IMR-90 (cell line): ENCODE results near the gene IFIT1. TPM values are rescaled to one million over a fixed set of nuclear protein-coding genes. Genes with fewer than 3 reads are reported as not detected.

Source experiments
- ATAC-seq: fragments of 200-7000 bp; cut with Tn5 transposase; 2 replicates; pipeline ENCODE4 v1.9.1; 2020; ENCODE audit warnings: low read depth, mild to moderate bottlenecking, moderate library complexity
- BruUV-seq: library from RNA; stranded (reverse); fragments of 400-500 nt; replicated peaks from 2 replicates; lab custom pipeline; 2021; lab: Mats Ljungman, UMichigan
- CTCF ChIA-PET: fragments of 300-600 bp; formaldehyde crosslinking; extraction: SDS; loops from one replicate; lab custom pipeline; 2021; ENCODE audit warnings: antibody characterized with exemption; lab: Yijun Ruan, JAX
- POLR2A ChIA-PET: fragments of 300-600 bp; sonication (Branson Sonifier 250); formaldehyde crosslinking; loops from one replicate; lab custom pipeline; 2022; ENCODE audit warnings: antibody characterized with exemption; ENCODE audit not compliant: unreplicated experiment; lab: Charles Lee
- DNase-seq: peaks from one replicate; pipeline ENCODE4 v3.0.0; 2013
- H2AFZ ChIP-seq: replicated peaks from 2 replicates; pipeline ENCODE3; 2013; ENCODE audit warnings: low read length, mild to moderate bottlenecking; ENCODE audit not compliant: poor library complexity
- H2AK5ac ChIP-seq: 2 replicates; pipeline ENCODE4 v1.6.1; 2013; ENCODE audit warnings: low read depth, low read length, inconsistent platforms
- H2AK9ac ChIP-seq: replicated peaks from 2 replicates; pipeline ENCODE3; 2013; ENCODE audit warnings: mild to moderate bottlenecking, low read depth, low read length, moderate library complexity; ENCODE audit not compliant: poor library complexity
- H2BK120ac ChIP-seq: 2 replicates; pipeline ENCODE4 v1.6.1; 2013; ENCODE audit warnings: low read depth, low read length, inconsistent platforms
- H2BK15ac ChIP-seq: 3 replicates; pipeline ENCODE4 v1.6.1; 2013; ENCODE audit warnings: low read depth, low read length, inconsistent platforms
- H2BK20ac ChIP-seq: 2 replicates; pipeline ENCODE4 v1.6.1; 2013; ENCODE audit warnings: low read depth, mild to moderate bottlenecking, inconsistent platforms, low read length, moderate library complexity
- H2BK5ac ChIP-seq: 2 replicates; pipeline ENCODE4 v1.6.1; 2013; ENCODE audit warnings: mild to moderate bottlenecking, low read depth, low read length, inconsistent platforms; ENCODE audit not compliant: poor library complexity, severe bottlenecking
- H3K14ac ChIP-seq: replicated peaks from 2 replicates; pipeline ENCODE4 v1.6.1; 2013; ENCODE audit warnings: low read depth, low read length, inconsistent platforms
- H3K18ac ChIP-seq: 2 replicates; pipeline ENCODE4 v1.6.1; 2013; ENCODE audit warnings: low read depth, low read length, control low read depth
- H3K23ac ChIP-seq: 2 replicates; pipeline ENCODE4 v1.6.1; 2013; ENCODE audit warnings: low read depth, low read length, inconsistent platforms
- H3K27ac ChIP-seq: 2 replicates; pipeline ENCODE4 v1.5.1; 2013; ENCODE audit warnings: mild to moderate bottlenecking, control low read depth, low read length; ENCODE audit not compliant: insufficient read depth
- H3K27me3 ChIP-seq: 2 replicates; pipeline ENCODE4 v1.6.1; 2013; ENCODE audit warnings: low read length; ENCODE audit not compliant: control insufficient read depth, insufficient read depth
- H3K36me3 ChIP-seq: 2 replicates; pipeline ENCODE4 v1.6.1; 2013; ENCODE audit warnings: low read length, mixed read lengths; ENCODE audit not compliant: control insufficient read depth, insufficient read depth
- H3K4ac ChIP-seq: 2 replicates; pipeline ENCODE4 v1.6.1; 2013; ENCODE audit warnings: low read depth, low read length, inconsistent platforms
- H3K4me1 ChIP-seq: 2 replicates; pipeline ENCODE4 v1.6.1; 2013; ENCODE audit warnings: low read length, mixed read lengths; ENCODE audit not compliant: control insufficient read depth, insufficient read depth
- H3K4me2 ChIP-seq: 2 replicates; pipeline ENCODE4 v1.6.1; 2013; ENCODE audit warnings: low read depth, mild to moderate bottlenecking, control low read depth, low read length, moderate library complexity
- H3K4me3 ChIP-seq: 2 replicates; pipeline ENCODE4 v1.5.1; 2013; ENCODE audit warnings: low read depth, mild to moderate bottlenecking, control low read depth, low read length, moderate library complexity; ENCODE audit not compliant: insufficient read depth
- H3K56ac ChIP-seq: 2 replicates; pipeline ENCODE4 v1.6.1; 2013; ENCODE audit warnings: low read length, inconsistent platforms; ENCODE audit not compliant: insufficient read depth; ENCODE audit errors: extremely low read depth
- H3K79me1 ChIP-seq, 2 experiments: 2 replicates each; pipeline ENCODE4 v1.6.1; 2013; ENCODE audit warnings: low read length in 2 of 2, inconsistent platforms in 1 of 2, low read depth in 1 of 2
- H3K9ac ChIP-seq: 2 replicates; pipeline ENCODE4 v1.6.1; 2013; ENCODE audit warnings: low read depth, low read length, control low read depth
- H3K9me1 ChIP-seq: 2 replicates; pipeline ENCODE4 v1.6.1; 2013; ENCODE audit warnings: low read length, inconsistent platforms; ENCODE audit not compliant: insufficient read depth
- H3K9me3 ChIP-seq: 2 replicates; pipeline ENCODE4 v1.6.1; 2013; ENCODE audit warnings: low read length; ENCODE audit not compliant: control insufficient read depth, insufficient read depth
- H4K20me1 ChIP-seq: 2 replicates; pipeline ENCODE4 v1.6.1; 2013; ENCODE audit warnings: low read length, inconsistent platforms; ENCODE audit not compliant: insufficient read depth
- H4K5ac ChIP-seq: 2 replicates; pipeline ENCODE4 v1.6.1; 2013; ENCODE audit warnings: mild to moderate bottlenecking, low read depth, low read length, control low read depth
- H4K8ac ChIP-seq, 2 experiments: 2 replicates each; pipeline ENCODE4 v1.6.1; 2013; ENCODE audit warnings: low read depth in 2 of 2, low read length in 2 of 2, control low read depth in 1 of 2, inconsistent platforms in 1 of 2
- H4K91ac ChIP-seq: 2 replicates; pipeline ENCODE4 v1.6.1; 2013; ENCODE audit warnings: low read depth, low read length, inconsistent platforms; ENCODE audit not compliant: insufficient read depth
- BHLHE40 ChIP-seq: fragments of 150-350 bp; IDR thresholded peaks from 2 replicates; pipeline ENCODE4 v1.6.1; 2016; ENCODE audit warnings: mild to moderate bottlenecking, low read depth, low read length
- CEBPB ChIP-seq: IDR thresholded peaks from 2 replicates; pipeline ENCODE4 v1.6.1; 2012; ENCODE audit warnings: low read depth, low read length, improper control_type of control experiment
- CHD1 ChIP-seq: IDR thresholded peaks from 2 replicates; pipeline ENCODE4 v1.6.1; 2012; ENCODE audit warnings: low read depth, low read length, improper control_type of control experiment
- FOS ChIP-seq: fragments of 150-350 bp; IDR thresholded peaks from 2 replicates; pipeline ENCODE4 v1.6.1; 2016; ENCODE audit warnings: low read depth, low read length
- MAZ ChIP-seq: IDR thresholded peaks from 2 replicates; pipeline ENCODE4 v1.6.1; 2012; ENCODE audit warnings: low read depth, mild to moderate bottlenecking, low read length, improper control_type of control experiment, moderate library complexity, borderline replicate concordance
- RAD21 ChIP-seq: IDR thresholded peaks from 2 replicates; pipeline ENCODE4 v1.6.1; 2012; ENCODE audit warnings: low read length, improper control_type of control experiment
- RCOR1 ChIP-seq: IDR thresholded peaks from 2 replicates; pipeline ENCODE4 v1.6.1; 2012; ENCODE audit warnings: mild to moderate bottlenecking, low read length, improper control_type of control experiment; ENCODE audit not compliant: insufficient replicate concordance
- SMC3 ChIP-seq: fragments of 150-350 bp; IDR thresholded peaks from 2 replicates; pipeline ENCODE4 v1.6.1; 2016; ENCODE audit warnings: low read depth, mild to moderate bottlenecking, antibody characterized with exemption, low read length, moderate library complexity
- whole genome bisulfite sequencing, 2 experiments: methylation state at CpG; one replicate each; pipeline versions ENCODE4 v1.1.5 to v1.1.7; 2013; ENCODE audit warnings: missing lambda C conversion rate in 2 of 2; ENCODE audit not compliant: insufficient read length in 1 of 2; ENCODE audit errors: extremely low coverage in 2 of 2; 5-methylcytosine and 5-hydroxymethylcytosine counted together
- dilution Hi-C: fragments of 300-500 bp; cut with HindIII; formaldehyde crosslinking; loops from one replicate; pipeline ENCODE4 v1.14.3; 2018; ENCODE audit warnings: low sequenced_read_pairs; ENCODE audit not compliant: unreplicated experiment
- in situ Hi-C: fragments of 300-500 bp; cut with MboI; formaldehyde crosslinking; loops from 3 replicates; pipeline ENCODE4 v1.14.3; 2019; ENCODE audit warnings: low sequenced_read_pairs, inconsistent platforms, mixed read lengths
- intact Hi-C: fragments of 100-400 bp; cut with micrococcal nuclease; formaldehyde crosslinking; loops from 2 replicates; pipeline ENCODE4 v1.10.0; 2022
- polyA plus RNA-seq, 3 experiments: library from polyadenylated mRNA; depleted of rRNA; stranded (reverse); fragments of >200 nt; gene quantifications; 2 replicates each; pipeline ENCODE4 v1.2.3, GENCODE V29; 2012; ENCODE audit warnings: low replicate concordance in 1 of 3
- total RNA-seq: library from RNA; depleted of rRNA; stranded (reverse); fragments of >200 nt; gene quantifications from 2 replicates; pipeline ENCODE4 v1.2.3, GENCODE V29; 2012
- TF ChIP-seq, protein P1 (sequence below): conservative IDR thresholded peaks from 2 replicates; pipeline ENCODE4 v1.5.1; 2012; ENCODE audit warnings: mild to moderate bottlenecking, low read depth, low read length, improper control_type of control experiment

IFIT1 gene
- total and polyA plus RNA-seq, 2 of the 4 experiments (the other 2 are of a cell fraction): 6.1 to 6.8 TPM

GRCh38 chr10:89426230-89426868, 33.9 kb downstream of the IFIT1 start:
- Histone ChIP-seq H3K9ac (no peak overlapping the region), H3K56ac (no peak overlapping the region), H2AK9ac (peak overlapping the region; percentile 74), H3K9me3 (no peaks in the 10 kb centered on the region), H2BK20ac (peak overlapping the region; percentile 90), H2AK5ac (peak overlapping the region; percentile 41; the same call in 1 of the 2 replicates), H3K9me1 (peaks cover 7% of the 10 kb centered on the region), H3K4me2 (no peak overlapping the region), H3K36me3 (no peaks in the 10 kb centered on the region), H4K5ac (peak overlapping the region; percentile 43; the same call in 1 of the 2 replicates), H3K23ac (peak overlapping the region; percentile 36), H3K14ac (peak overlapping the region; percentile 65; the same call in 1 of the 2 replicates), H4K8ac (peak overlapping the region in 1 of 2 experiments; percentile 76; a peak in 2 of 4 replicates), H2BK15ac (peak overlapping the region; percentile 73; the same call in 1 of the 3 replicates), H3K27ac (no peak overlapping the region), H4K91ac (peak overlapping the region; percentile 13; the same call in 1 of the 2 replicates), H3K79me1 (no peaks in the 10 kb centered on the region), H3K18ac (peak overlapping the region; percentile 58; the same call in 1 of the 2 replicates), H3K4ac (peak overlapping the region; percentile 85), H3K4me3 (no peak overlapping the region), H2BK120ac (peak overlapping the region; percentile 92), H4K20me1 (no peaks in the 10 kb centered on the region), H2AFZ (peak overlapping the region; percentile 70), H2BK5ac (peak overlapping the region; percentile 65), H3K4me1 (peaks cover 15% of the 10 kb centered on the region), H3K27me3 (no peaks in the 10 kb centered on the region)
- intact Hi-C loops: loop anchor here (1.0 to 10.0 kb wide), 8 partner anchors 54 to 1438 kb away; partner anchors contain the start of genes KIF20B and PANK1
- ChIA-PET POLR2A (no interaction called here), CTCF (interaction anchor here (1.0 to 1.2 kb wide), 3 partner anchors 40 to 138 kb away, joined by 3 read pairs; partner anchors contain the start of gene IFIT2)
- TF ChIP-seq CHD1: no peak
- no peak for TF ChIP-seq MAZ
- TF ChIP-seq FOS: no peak
- TF ChIP-seq, protein P1, sequence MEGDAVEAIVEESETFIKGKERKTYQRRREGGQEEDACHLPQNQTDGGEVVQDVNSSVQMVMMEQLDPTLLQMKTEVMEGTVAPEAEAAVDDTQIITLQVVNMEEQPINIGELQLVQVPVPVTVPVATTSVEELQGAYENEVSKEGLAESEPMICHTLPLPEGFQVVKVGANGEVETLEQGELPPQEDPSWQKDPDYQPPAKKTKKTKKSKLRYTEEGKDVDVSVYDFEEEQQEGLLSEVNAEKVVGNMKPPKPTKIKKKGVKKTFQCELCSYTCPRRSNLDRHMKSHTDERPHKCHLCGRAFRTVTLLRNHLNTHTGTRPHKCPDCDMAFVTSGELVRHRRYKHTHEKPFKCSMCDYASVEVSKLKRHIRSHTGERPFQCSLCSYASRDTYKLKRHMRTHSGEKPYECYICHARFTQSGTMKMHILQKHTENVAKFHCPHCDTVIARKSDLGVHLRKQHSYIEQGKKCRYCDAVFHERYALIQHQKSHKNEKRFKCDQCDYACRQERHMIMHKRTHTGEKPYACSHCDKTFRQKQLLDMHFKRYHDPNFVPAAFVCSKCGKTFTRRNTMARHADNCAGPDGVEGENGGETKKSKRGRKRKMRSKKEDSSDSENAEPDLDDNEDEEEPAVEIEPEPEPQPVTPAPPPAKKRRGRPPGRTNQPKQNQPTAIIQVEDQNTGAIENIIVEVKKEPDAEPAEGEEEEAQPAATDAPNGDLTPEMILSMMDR: peak; percentile 89
- TF ChIP-seq CEBPB: no peak
- TF ChIP-seq RAD21: peak; percentile 92
- TF ChIP-seq RCOR1: no peak
- TF ChIP-seq SMC3: peak; percentile 90
- no peak for TF ChIP-seq BHLHE40
- WGBS, 2 experiments: 78% methylated on average over 3 of the region's 5 CpGs; no CpG with 5 or more reads in 1 of the 2 experiments
- BruUV-seq: no TSS peak
- in situ Hi-C loops: loop anchor here (5.0 to 25.0 kb wide), 3 partner anchors 136 to 1436 kb away; partner anchors contain the start of genes HTR7 and RPP30
- peak; percentile 75 for DNase-seq
- dilution Hi-C loops: no loop called here
- ATAC-seq: peak; percentile 77
